ENCODE data around the gene MARCKS. TPM values are rescaled to one million over a fixed set of nuclear protein-coding genes. Genes with fewer than 3 reads are reported as not detected.

Gene MARCKS
- total RNA-seq, 1 donor from 2014 or later, result 890 TPM

- peak overlapping the region; percentile 80 for H3K27ac Mint-ChIP-seq (ENCODE audit: unreplicated experiment)
- H3K4me1 Mint-ChIP-seq (ENCODE audit: unreplicated experiment), result peaks cover 35% of the 10 kb centered on the region
- DNase-seq (ENCODE audit: extremely low spot score, unreplicated experiment), result peak; percentile 87
- peak overlapping the region; percentile 74 for H3K4me3 Mint-ChIP-seq (ENCODE audit: unreplicated experiment)
- no peak for TF ChIP-seq CTCF (IDR thresholded peaks at IDR 0.05)
- H3K27me3 Mint-ChIP-seq (ENCODE audit: unreplicated experiment), result no peaks in the 10 kb centered on the region
- peaks cover 42% of the 10 kb centered on the region for H3K36me3 Mint-ChIP-seq (ENCODE audit: unreplicated experiment)
- no peaks in the 10 kb centered on the region for H3K9me3 Mint-ChIP-seq (ENCODE audit: unreplicated experiment)
Measured at GRCh38 chr6:113859349-113860180, 2.4 kb downstream of the MARCKS start.

DNA sequence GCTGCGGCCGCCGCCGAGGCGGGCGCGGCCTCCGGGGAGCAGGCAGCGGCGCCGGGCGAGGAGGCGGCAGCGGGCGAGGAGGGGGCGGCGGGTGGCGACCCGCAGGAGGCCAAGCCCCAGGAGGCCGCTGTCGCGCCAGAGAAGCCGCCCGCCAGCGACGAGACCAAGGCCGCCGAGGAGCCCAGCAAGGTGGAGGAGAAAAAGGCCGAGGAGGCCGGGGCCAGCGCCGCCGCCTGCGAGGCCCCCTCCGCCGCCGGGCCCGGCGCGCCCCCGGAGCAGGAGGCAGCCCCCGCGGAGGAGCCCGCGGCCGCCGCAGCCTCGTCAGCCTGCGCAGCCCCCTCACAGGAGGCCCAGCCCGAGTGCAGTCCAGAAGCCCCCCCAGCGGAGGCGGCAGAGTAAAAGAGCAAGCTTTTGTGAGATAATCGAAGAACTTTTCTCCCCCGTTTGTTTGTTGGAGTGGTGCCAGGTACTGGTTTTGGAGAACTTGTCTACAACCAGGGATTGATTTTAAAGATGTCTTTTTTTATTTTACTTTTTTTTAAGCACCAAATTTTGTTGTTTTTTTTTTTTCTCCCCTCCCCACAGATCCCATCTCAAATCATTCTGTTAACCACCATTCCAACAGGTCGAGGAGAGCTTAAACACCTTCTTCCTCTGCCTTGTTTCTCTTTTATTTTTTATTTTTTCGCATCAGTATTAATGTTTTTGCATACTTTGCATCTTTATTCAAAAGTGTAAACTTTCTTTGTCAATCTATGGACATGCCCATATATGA is 3.2 kb downstream of the MARCKS start:
- TF ChIP-seq CTCF (IDR thresholded peaks at IDR 0.05), result no peak
- Mint-ChIP-seq H3K9me3 (ENCODE audit: unreplicated experiment) (no peaks in the 10 kb centered on the region), H3K27me3 (ENCODE audit: unreplicated experiment) (no peaks in the 10 kb centered on the region), H3K4me1 (ENCODE audit: unreplicated experiment) (peaks cover 36% of the 10 kb centered on the region), H3K4me3 (ENCODE audit: unreplicated experiment) (peak overlapping the region; percentile 93), H3K27ac (ENCODE audit: unreplicated experiment) (peak overlapping the region; percentile 94), H3K36me3 (ENCODE audit: unreplicated experiment) (peaks cover 42% of the 10 kb centered on the region)
- DNase-seq (ENCODE audit: extremely low spot score, unreplicated experiment), result peak; percentile 87

GRCh38 chr6:113862112-113862511 is 5.0 kb downstream of the MARCKS start:
- no peaks in the 10 kb centered on the region for H3K27me3 Mint-ChIP-seq (ENCODE audit: unreplicated experiment)
- peak overlapping the region; percentile 93 for H3K4me3 Mint-ChIP-seq (ENCODE audit: unreplicated experiment)
- H3K27ac Mint-ChIP-seq (ENCODE audit: unreplicated experiment), result peak overlapping the region; percentile 94
- no peaks in the 10 kb centered on the region for H3K9me3 Mint-ChIP-seq (ENCODE audit: unreplicated experiment)
- H3K36me3 Mint-ChIP-seq (ENCODE audit: unreplicated experiment), result peaks cover 42% of the 10 kb centered on the region
- DNase-seq (ENCODE audit: extremely low spot score, unreplicated experiment), result no peak
- no peak for TF ChIP-seq CTCF (IDR thresholded peaks at IDR 0.05)
- peaks cover 36% of the 10 kb centered on the region for H3K4me1 Mint-ChIP-seq (ENCODE audit: unreplicated experiment)

DNA sequence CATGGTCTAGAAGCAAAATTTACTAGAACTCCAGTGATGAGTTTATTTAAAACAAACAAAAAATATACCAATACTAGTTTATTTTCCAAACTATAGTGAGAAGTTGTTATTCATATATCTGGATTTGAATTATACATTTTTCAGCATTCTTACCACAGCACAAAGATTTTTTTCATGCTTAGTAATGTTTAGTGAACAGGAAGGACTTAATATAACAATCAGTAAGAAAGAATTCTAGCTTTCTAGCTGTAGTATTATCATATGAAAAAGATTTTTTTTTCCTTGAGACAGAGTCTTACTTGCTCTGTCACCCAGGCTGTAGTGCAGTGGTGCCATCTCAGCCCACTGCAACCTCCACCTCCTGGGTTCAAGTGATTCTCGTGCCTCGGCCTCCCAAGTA is 13.8 kb downstream of the MARCKS start:
- TF ChIP-seq CTCF (IDR thresholded peaks at IDR 0.05), result no peak
- no peak for DNase-seq (ENCODE audit: extremely low spot score, unreplicated experiment)
- Mint-ChIP-seq H3K4me1 (ENCODE audit: unreplicated experiment) (peaks cover 44% of the 10 kb centered on the region), H3K36me3 (ENCODE audit: unreplicated experiment) (peaks cover 2% of the 10 kb centered on the region), H3K27ac (ENCODE audit: unreplicated experiment) (peak overlapping the region; percentile 19), H3K4me3 (ENCODE audit: unreplicated experiment) (no peak overlapping the region), H3K27me3 (ENCODE audit: unreplicated experiment) (no peaks in the 10 kb centered on the region), H3K9me3 (ENCODE audit: unreplicated experiment) (no peaks in the 10 kb centered on the region)

- Mint-ChIP-seq H3K4me3 (ENCODE audit: unreplicated experiment) (no peak overlapping the region), H3K27me3 (ENCODE audit: unreplicated experiment) (no peaks in the 10 kb centered on the region), H3K4me1 (ENCODE audit: unreplicated experiment) (peaks cover 41% of the 10 kb centered on the region), H3K27ac (ENCODE audit: unreplicated experiment) (no peak overlapping the region), H3K9me3 (ENCODE audit: unreplicated experiment) (no peaks in the 10 kb centered on the region), H3K36me3 (ENCODE audit: unreplicated experiment) (peaks cover 2% of the 10 kb centered on the region)
- TF ChIP-seq CTCF (IDR thresholded peaks at IDR 0.05), result no peak
- no peak for DNase-seq (ENCODE audit: extremely low spot score, unreplicated experiment)
Measured at GRCh38 chr6:113871975-113872374, 14.8 kb downstream of the MARCKS start.
